ENCODE measurements around the gene AMBRA1.

Gene AMBRA1

DNA sequence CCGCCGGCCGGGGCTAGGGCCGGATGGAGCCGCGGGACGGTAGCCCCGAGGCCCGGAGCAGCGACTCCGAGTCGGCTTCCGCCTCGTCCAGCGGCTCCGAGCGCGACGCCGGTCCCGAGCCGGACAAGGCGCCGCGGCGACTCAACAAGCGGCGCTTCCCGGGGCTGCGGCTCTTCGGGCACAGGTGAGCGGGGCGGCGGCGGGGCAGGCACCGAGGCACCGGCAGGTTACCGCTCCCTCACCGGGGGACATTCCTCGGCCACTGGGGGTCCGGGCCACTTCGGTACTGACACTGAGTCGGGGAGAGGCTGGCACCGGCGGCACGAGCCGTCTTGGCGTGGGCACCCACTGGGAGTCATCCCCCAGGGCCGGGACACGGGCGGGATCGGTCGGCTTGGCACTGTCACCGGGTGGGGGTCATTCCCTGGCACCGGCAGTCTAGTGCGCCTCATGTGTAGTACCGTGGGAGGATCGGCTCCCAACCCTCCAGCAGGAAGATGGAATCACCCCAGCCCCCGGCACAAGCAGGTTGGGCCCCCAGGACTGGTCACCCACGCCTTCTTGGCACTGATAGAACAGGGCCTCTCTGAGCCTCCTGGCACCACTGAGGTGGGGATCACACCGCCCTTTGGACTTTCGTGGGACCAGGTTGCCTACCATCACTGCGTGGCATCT lies 246.0 kb downstream of the AMBRA1 start:
- DNase-seq (ENCODE audit: low read depth), result no peak

- peak; percentile 79 for DNase-seq (ENCODE audit: low read depth)
These were observed 246.8 kb downstream of the AMBRA1 start, which contains the start of gene DGKZ for GRCh38 chr11:46346886-46347636. DGKZ (plus strand) TSS chr11:46347463; CDS start chr11:46347660, 197 bp downstream.

Measured in stimulated activated CD4-positive, alpha-beta T cell treated with anti-CD3 and anti-CD28 coated beads, Interleukin-2, amount 100 ng/mL, for 4 hours (primary cell).